AG04449 (cell line): Measurements from ENCODE around the gene TMEM41B.
"Not testable (repeated sequence)": the region's sequence is repeated elsewhere in the genome, so short reads cannot be mapped to it uniquely, and the experiment has no call there.

ENCODE experiments used
- CTCF ChIA-PET: fragments of 350-600 bp; formaldehyde crosslinking; extraction: SDS; loops from one replicate; lab custom pipeline; 2021; ENCODE audit warnings: antibody characterized with exemption; lab: Yijun Ruan, JAX
- POLR2A ChIA-PET: fragments of 400-600, 350-600 bp; formaldehyde crosslinking; extraction: SDS; loops from one replicate; lab custom pipeline; 2020; ENCODE audit warnings: antibody characterized with exemption, inconsistent platforms; lab: Yijun Ruan, JAX
- DNase-seq: peaks from one replicate; pipeline ENCODE4 v3.0.0-alpha.2; 2010; ENCODE audit warnings: low read depth, low spot score
- H3K4me3 ChIP-seq: 2 replicates; pipeline ENCODE4 v1.5.1; 2011; ENCODE audit warnings: low read depth, mild to moderate bottlenecking, control low read depth, low read length
- CTCF ChIP-seq: IDR thresholded peaks from one replicate; pipeline ENCODE4 v1.5.1; 2011; ENCODE audit warnings: mild to moderate bottlenecking, moderate library complexity, low read length, control low read depth, inconsistent platforms; ENCODE audit not compliant: insufficient read depth; ENCODE audit errors: missing control alignments

The TMEM41B gene

GRCh38 chr11:9259981-9260837 is 54.2 kb downstream of the TMEM41B start:
- ChIA-PET CTCF (interaction anchor here (0.8 kb wide), 1 partner anchor 10 kb away, joined by 3 read pairs; no protein-coding TSS in a partner anchor), POLR2A (interaction anchor here (0.7 kb wide), 1 partner anchor 331 kb away, joined by 3 read pairs; no protein-coding TSS in a partner anchor)
- no peak for DNase-seq
- no peak for TF ChIP-seq CTCF
- no peak overlapping the region for H3K4me3 ChIP-seq

DNA sequence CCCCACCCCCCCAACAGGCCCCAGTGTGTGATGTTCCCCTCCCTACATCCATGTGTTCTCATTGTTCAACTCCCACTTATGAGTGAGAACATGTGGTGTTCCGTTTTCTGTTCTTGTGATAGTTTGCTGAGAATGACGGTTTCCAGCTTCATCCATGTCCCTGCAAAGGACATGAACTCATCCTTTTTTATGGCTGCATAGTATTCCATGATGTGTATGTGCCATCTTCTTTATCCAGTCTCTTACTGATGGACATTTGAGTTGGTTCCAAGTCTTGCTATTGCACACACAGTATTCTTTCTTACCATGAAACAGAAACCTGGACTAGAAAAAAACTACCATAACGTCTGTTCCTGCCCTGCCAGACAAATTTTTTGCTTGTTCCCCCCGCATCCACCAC is 56.1 kb downstream of the TMEM41B start:
- CTCF ChIA-PET, POLR2A ChIA-PET, H3K4me3 ChIP-seq, DNase-seq: not testable (repeated sequence)

- ChIA-PET CTCF (interaction anchor here (0.7 kb wide), 1 partner anchor 14 kb away, joined by 3 read pairs; no protein-coding TSS in a partner anchor), POLR2A (interaction anchor here (0.7 to 0.9 kb wide), 2 partner anchors 10 to 110 kb away, joined by 3 read pairs; partner anchors contain the start of gene DENND5A)
- no peak for DNase-seq
- no peak overlapping the region for H3K4me3 ChIP-seq
- TF ChIP-seq CTCF = no peak
Measured at GRCh38 chr11:9254416-9254815, 60.0 kb downstream of the TMEM41B start.

DNA sequence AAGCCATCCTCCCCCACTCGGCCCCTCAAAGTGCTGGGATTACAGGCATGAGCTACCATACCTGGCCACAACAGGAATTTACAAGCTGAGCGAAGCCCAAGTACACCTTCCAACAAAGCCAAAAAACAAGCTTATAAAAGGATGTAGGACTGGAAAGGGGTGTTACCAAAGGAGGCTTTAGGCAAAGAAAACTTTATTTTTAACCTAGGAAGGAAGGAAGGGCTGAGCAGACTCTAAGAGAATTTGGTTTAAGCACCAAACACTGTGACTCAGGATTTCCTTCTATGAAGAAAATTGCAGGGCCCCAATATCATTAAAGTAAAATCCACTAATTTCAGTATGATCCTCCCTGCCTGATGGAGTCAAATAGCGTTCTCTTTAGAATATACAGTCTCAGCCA is 61.3 kb downstream of the TMEM41B start:
- H3K4me3 ChIP-seq = no peak overlapping the region
- TF ChIP-seq CTCF = no peak
- ChIA-PET CTCF (no interaction called here), POLR2A (interaction anchor here (0.6 to 0.7 kb wide), 2 partner anchors 12 to 49 kb away, joined by 3 read pairs; partner anchors contain the start of gene DENND5A)
- DNase-seq = no peak

DNA sequence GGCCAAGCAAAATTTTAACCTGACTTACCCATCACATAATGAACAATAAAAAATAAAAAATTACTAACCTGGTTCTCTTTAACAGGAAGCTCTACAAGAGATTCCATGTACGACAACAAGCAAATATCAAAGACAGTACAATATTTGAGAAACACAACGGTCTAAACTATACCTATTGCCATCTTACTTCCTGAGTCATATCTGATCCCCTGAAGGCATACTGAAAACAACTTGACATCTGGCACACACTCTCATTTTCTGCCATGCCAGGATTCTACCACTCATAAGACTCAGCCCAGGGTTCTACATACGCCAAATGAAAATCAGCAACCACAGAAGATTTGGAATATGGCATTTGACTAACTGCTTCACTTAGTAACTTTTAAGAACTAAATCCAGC is 63.1 kb downstream of the TMEM41B start:
- H3K4me3 ChIP-seq = no peak overlapping the region
- POLR2A ChIA-PET = no interaction called here
- CTCF ChIA-PET = interaction anchor here (1.1 to 1.2 kb wide), 2 partner anchors 9 to 255 kb away, joined by 3 read pairs; no protein-coding TSS in a partner anchor
- TF ChIP-seq CTCF = no peak
- DNase-seq = no peak

DNA sequence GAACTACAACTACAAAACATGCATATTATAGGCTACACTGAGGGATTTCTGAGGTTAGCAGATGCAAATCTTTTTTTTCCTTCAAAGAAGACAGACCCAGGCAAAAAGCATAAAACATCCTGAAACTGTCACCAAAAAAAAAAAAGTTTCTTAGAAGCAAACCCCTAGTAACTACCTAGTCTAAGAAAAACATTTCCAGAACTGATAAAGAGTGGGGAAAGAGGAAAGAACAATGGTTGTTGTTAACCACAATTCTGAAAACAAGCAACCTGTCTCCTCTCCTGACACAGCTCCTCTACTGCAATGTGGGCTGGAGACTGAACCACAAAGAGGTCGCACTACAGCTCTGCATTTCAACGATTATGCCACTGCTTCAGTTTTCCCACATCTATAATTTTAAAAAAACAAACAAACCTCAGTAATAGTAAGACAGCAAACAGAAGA is 64.2 kb downstream of the TMEM41B start:
- no peak for TF ChIP-seq CTCF
- no peak overlapping the region for H3K4me3 ChIP-seq
- POLR2A ChIA-PET = no interaction called here
- no peak for DNase-seq
- CTCF ChIA-PET = interaction anchor here (1.1 to 1.2 kb wide), 2 partner anchors 10 to 256 kb away, joined by 3 read pairs; no protein-coding TSS in a partner anchor
